GM13976 (cell line): Measurements from ENCODE around the gene H19.

Source experiments
- DNase-seq: peaks from one replicate; pipeline ENCODE4 v3.0.0; 2012; ENCODE audit warnings: low spot score
- CTCF ChIP-seq: IDR thresholded peaks from 2 replicates; pipeline ENCODE4 v1.5.1; 2012; ENCODE audit warnings: borderline replicate concordance, mild to moderate bottlenecking; ENCODE audit not compliant: insufficient read depth; ENCODE audit errors: extremely low read depth, missing control alignments, control extremely low read depth
- in situ Hi-C: fragments of 300-500 bp; cut with MboI; formaldehyde crosslinking; loops from one replicate; pipeline ENCODE4 v1.12.0; 2022; ENCODE audit warnings: low sequenced_read_pairs, mixed read lengths, inconsistent platforms; ENCODE audit not compliant: unreplicated experiment

H19 gene

GRCh38 chr11:1988667-1989317 is 8.8 kb downstream of the H19 start:
- in situ Hi-C loops = no loop called here
- no peak for DNase-seq
- TF ChIP-seq CTCF = no peak

- in situ Hi-C loops = no loop called here
- no peak for DNase-seq
- no peak for TF ChIP-seq CTCF
These were observed 9.5 kb downstream of the H19 start for GRCh38 chr11:1988174-1988573.

GRCh38 chr11:1987024-1987423 is 10.6 kb downstream of the H19 start:
- no peak for DNase-seq
- in situ Hi-C loops = no loop called here
- no peak for TF ChIP-seq CTCF

GRCh38 chr11:1983601-1983961 is 14.1 kb downstream of the H19 start:
- no peak for DNase-seq
- in situ Hi-C loops = no loop called here
- no peak for TF ChIP-seq CTCF

GRCh38 chr11:1982873-1983600 is 14.6 kb downstream of the H19 start:
- in situ Hi-C loops = no loop called here
- no peak for TF ChIP-seq CTCF
- DNase-seq = no peak

- TF ChIP-seq CTCF = no peak
- in situ Hi-C loops = no loop called here
- DNase-seq = no peak
These were observed 18.0 kb downstream of the H19 start for GRCh38 chr11:1979607-1980006.
